GM23338 (cell line): ENCODE measurements around the gene TMSB15C.
"Not testable (repeated sequence)": the region's sequence is repeated elsewhere in the genome, so short reads cannot be mapped to it uniquely, and the experiment has no call there.

ENCODE experiments used
- CREB1 ChIP-seq: fragments of 250-450 bp; sonication (Bioruptor Pico); IDR thresholded peaks from 2 replicates; pipeline ENCODE4 v1.5.0; 2020; ENCODE audit warnings: low read depth, mild to moderate bottlenecking, moderate library complexity
- CTCF ChIP-seq, 2 experiments: fragments of 200-600 bp in 1 of 2; sonication (generic) in 1 of 2; conservative IDR thresholded peaks; 2 replicates each; pipeline versions ENCODE4 v1.5.1 to v1.6.1; 2016 to 2017; ENCODE audit warnings: antibody characterized with exemption in 2 of 2, low read depth in 2 of 2, mild to moderate bottlenecking in 2 of 2, moderate library complexity in 1 of 2
- ETS1 ChIP-seq: IDR thresholded peaks from 2 replicates; pipeline ENCODE4 v1.6.1; 2016; ENCODE audit warnings: antibody characterized with exemption
- EZH2 ChIP-seq: fragments of 200-600 bp; sonication (generic); IDR thresholded peaks from one replicate; pipeline ENCODE4 v1.8.0; 2017; ENCODE audit warnings: antibody characterized with exemption, mild to moderate bottlenecking, low read depth; ENCODE audit not compliant: unreplicated experiment
- EZH2phosphoT487 ChIP-seq: fragments of 200-600 bp; sonication (generic); IDR thresholded peaks from one replicate; pipeline ENCODE4 v1.8.1; 2018; ENCODE audit warnings: antibody characterized with exemption; ENCODE audit not compliant: unreplicated experiment
- JUNB ChIP-seq: IDR thresholded peaks from one replicate; pipeline ENCODE4 v1.6.1; 2016; ENCODE audit warnings: antibody characterized with exemption; ENCODE audit not compliant: unreplicated experiment
- POLR2AphosphoS5 ChIP-seq: IDR thresholded peaks from 2 replicates; pipeline ENCODE4 v1.6.1; 2016; ENCODE audit warnings: antibody characterized with exemption, low read depth
- REST ChIP-seq: IDR thresholded peaks from one replicate; pipeline ENCODE4 v1.6.1; 2018; ENCODE audit warnings: antibody characterized with exemption; ENCODE audit not compliant: unreplicated experiment
- STAT1 ChIP-seq: IDR thresholded peaks from one replicate; pipeline ENCODE4 v1.6.1; 2016; ENCODE audit warnings: antibody characterized with exemption; ENCODE audit not compliant: unreplicated experiment
- ZNF114 ChIP-seq: fragments of 250-450 bp; sonication (Bioruptor Pico); IDR thresholded peaks from 2 replicates; pipeline ENCODE4 v1.5.0; 2020; ENCODE audit warnings: mild to moderate bottlenecking, moderate library complexity

- TF ChIP-seq CTCF (conservative IDR thresholded peaks at IDR 0.05; ENCODE audit: low read depth in 2 of 2); EZH2; REST; CREB1 (CRISPR knock-in tag); JUNB; POLR2AphosphoS5; EZH2phosphoT487; ZNF114 (CRISPR knock-in tag); STAT1; ETS1: not testable (repeated sequence)
Observed at GRCh38 chrX:104077854-104078253, 1.8 kb upstream of the TMSB15C start.
